Activated CD8-positive, alpha-beta memory T cell treated with anti-CD3 and anti-CD28 coated beads for 36 hours (primary cell): ENCODE data around the gene PLEKHB2. TPM values are rescaled to one million over a fixed set of nuclear protein-coding genes. Genes with fewer than 3 reads are reported as not detected.
"Not testable (repeated sequence)": the region's sequence is repeated elsewhere in the genome, so short reads cannot be mapped to it uniquely, and the experiment has no call there.

Source experiments
- CTCF ChIA-PET: fragments of 350-600 bp; sonication (Branson Sonifier 250); formaldehyde crosslinking; loops from one replicate; lab custom pipeline; 2021; ENCODE audit warnings: antibody characterized with exemption; lab: Charles Lee
- POLR2A ChIA-PET: fragments of 350-600 bp; sonication (Branson Sonifier 250); formaldehyde crosslinking; loops from one replicate; lab custom pipeline; 2021; ENCODE audit warnings: antibody characterized with exemption; lab: Charles Lee
- total RNA-seq, 2 experiments: library from RNA; stranded (reverse); gene quantifications; one replicate each; pipeline ENCODE4 v1.2.3, GENCODE V29; 2021

PLEKHB2 gene
- total RNA-seq, 2 experiments from 2014 or later: 50.7 to 52.7 TPM

DNA sequence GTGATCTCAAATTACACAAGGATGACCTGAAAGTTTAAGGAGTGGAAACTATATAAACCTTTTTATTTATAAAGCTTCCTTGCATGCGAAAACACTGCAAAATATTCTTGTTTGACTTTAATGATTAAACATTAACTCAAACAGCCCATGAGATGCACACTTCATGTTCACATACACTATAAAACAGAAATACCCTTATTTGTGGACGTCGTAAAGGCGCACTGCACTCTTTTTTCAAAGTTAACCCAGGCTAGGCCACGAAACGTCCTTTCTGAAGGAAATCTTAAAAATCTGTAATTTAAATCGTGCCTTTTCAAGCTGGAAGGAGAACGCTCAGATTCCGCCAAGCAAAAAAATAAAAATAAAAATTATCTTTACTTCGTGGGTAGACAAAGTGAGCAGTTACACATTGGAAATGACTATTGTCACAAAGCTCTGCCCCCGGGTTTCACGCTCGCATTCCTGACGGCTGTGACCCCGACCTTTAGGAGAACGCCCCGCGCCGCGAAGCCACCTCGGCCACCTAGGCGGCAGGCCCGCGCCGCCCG is 12.6 kb upstream of the PLEKHB2 start:
- ChIA-PET CTCF (interaction anchor here (1.6 to 2.5 kb wide), 2 partner anchors 12 to 62 kb away, joined by 8 to 11 read pairs; partner anchors contain the start of gene PLEKHB2), POLR2A (interaction anchor here (0.7 to 2.5 kb wide), 2 partner anchors 13 to 51 kb away, joined by 3 to 15 read pairs; partner anchors contain the start of gene PLEKHB2)

DNA sequence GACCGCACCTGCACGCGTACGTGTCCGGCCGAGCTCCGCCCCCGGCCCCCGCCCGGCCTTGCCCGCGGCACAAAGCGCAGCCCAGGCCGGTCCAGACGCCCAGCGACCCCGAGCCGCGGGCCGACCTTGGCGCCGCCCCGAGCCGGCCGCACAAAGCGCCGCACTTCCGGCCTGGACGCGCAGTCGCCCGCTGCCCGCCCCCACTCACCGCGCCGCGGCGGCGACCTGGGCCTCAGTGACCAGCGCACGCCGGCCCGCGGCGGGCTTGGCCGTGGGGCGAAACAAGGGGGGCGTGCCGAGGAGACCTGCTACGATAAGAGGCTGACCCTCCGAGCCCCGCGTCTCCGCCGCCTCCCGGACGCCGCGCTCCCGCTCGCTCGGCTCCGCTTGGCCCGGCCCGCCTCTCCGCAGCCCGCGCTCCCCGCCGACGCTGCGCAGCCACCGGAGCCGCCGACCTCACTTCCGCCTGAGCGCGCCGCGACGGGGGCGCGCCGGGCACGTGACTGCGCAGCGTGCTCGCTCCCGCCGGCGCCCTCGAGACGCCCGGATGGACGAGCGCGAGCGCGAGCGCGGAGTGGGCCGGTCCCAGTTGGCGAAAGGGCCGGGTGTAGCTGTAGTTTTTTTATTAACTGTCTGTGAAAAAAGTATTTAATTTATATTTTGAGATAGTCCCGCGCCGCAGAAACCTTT is 12.0 kb upstream of the PLEKHB2 start, which contains the start of gene FAM168B:
Gene FAM168B, minus strand, starts transcription at position 455 of the 690 bp plus-strand sequence. CDS start 10,814 bp downstream, outside the sequence.
- ChIA-PET POLR2A (interaction anchor here (0.6 to 2.5 kb wide), 7 partner anchors 10 to 590 kb away, joined by 3 to 15 read pairs (median 4); partner anchors contain the start of gene PLEKHB2), CTCF (interaction anchor here (1.6 to 2.5 kb wide), 2 partner anchors 11 to 61 kb away, joined by 8 to 11 read pairs; partner anchors contain the start of gene PLEKHB2)

DNA sequence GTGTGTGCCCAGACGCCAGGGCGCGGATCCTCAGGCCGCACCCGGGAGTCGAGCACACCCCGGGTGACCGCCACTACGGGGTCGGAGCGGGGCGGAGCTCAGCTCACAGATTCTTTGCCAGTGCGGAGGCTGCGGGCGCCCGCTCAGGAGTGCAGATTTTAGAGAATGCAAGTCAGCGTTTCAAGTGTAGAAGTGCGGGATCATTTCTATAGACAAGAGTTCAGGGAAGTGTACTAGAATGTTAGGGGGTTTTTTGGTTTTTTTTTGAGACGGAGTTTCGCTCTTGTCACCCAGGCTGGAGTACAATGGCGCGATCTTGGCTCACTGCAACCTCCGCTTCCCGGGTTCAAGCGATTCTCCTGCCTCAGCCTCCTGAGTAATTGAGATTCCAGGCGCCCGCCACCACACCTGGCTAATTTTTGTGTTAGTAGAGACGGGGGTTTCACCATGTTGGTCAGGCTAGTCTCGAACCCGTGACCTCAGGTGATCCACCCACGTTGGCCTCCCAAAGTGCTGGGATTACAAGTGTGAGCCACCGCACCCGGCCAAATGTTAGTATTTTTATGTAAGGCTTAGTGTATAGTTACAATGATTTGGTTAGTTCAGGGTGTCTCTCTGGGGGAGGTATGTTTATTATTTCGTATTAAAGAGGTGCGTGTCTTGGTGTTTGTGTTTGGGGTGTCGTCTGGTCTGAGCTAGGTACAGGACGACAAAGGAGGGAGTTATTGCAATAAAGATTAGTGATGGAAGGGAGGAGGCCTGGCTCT is 11.3 kb upstream of the PLEKHB2 start:
- ChIA-PET CTCF (interaction anchor here (1.6 to 2.5 kb wide), 2 partner anchors 11 to 61 kb away, joined by 8 to 11 read pairs; partner anchors contain the start of gene PLEKHB2), POLR2A (interaction anchor here (0.6 to 2.5 kb wide), 7 partner anchors 9 to 589 kb away, joined by 3 to 15 read pairs (median 4); partner anchors contain the start of gene PLEKHB2)

DNA sequence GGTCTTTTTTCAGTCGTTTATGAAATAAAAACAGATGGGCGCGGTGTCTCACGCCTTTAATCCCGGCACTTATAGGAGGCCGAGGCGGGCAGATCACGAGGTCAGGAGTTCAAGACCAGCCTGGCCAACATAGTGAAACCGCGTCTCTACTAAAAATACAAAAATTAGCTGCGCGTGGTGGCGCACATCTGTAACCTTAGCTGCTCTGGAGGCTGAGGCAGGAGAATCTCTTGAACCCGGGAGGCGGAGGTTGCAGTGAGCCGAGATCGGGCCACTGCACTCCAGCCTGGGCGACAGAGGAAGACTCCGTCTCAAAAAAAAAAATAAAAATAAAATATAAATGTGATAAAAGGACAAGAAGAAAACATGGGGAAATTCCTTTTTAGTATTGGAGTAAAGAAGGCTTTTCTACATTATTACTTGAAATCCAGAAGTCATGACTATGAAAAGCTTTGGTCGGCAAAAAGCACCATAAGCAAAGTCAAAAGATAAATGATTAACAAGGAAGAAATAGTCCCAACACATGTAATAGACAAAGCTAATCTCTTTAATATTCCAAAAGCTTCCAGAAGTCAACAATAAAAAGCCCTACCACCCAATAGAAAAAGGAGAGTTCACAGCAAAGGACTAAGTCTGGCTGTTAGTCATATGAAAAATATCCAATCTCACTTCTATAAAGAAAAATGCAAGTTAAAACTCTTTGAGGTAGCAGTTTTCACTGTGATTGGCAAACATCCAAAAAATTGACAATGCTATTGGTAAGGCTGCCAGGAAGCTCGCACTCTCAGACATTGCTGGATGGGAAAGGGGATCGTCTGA is 10.5 kb upstream of the PLEKHB2 start:
- POLR2A ChIA-PET: interaction anchor here (0.9 to 2.5 kb wide), 2 partner anchors 10 kb away, joined by 5 to 15 read pairs; partner anchors contain the start of gene PLEKHB2
- CTCF ChIA-PET: interaction anchor here (2.5 kb wide), 1 partner anchor 10 kb away, joined by 11 read pairs; the partner anchor contains the start of gene PLEKHB2

DNA sequence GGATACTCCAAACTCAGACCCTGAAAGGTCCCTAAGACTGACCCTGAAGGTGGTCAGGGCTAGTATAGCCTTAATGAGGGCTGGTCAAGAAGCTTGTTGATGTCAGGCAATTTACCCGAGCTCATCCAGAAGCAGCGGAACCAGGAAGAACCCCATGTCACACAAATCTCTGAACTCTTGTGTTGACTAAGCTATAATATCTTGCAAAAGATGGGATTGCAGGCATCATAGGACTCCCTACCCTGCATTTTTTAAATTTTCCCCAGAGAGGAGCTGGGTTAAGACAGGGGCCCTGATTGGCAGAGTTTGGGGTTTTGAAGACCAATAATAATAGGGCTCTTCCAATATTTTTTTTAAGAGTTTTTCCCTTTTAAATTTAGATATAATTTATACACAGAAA is 2.0 kb upstream of the PLEKHB2 start:
- ChIA-PET CTCF (no interaction called here), POLR2A (interaction anchor here (0.9 to 3.8 kb wide), 2 partner anchors 10 kb away, joined by 3 to 15 read pairs; partner anchors contain the start of gene FAM168B)

DNA sequence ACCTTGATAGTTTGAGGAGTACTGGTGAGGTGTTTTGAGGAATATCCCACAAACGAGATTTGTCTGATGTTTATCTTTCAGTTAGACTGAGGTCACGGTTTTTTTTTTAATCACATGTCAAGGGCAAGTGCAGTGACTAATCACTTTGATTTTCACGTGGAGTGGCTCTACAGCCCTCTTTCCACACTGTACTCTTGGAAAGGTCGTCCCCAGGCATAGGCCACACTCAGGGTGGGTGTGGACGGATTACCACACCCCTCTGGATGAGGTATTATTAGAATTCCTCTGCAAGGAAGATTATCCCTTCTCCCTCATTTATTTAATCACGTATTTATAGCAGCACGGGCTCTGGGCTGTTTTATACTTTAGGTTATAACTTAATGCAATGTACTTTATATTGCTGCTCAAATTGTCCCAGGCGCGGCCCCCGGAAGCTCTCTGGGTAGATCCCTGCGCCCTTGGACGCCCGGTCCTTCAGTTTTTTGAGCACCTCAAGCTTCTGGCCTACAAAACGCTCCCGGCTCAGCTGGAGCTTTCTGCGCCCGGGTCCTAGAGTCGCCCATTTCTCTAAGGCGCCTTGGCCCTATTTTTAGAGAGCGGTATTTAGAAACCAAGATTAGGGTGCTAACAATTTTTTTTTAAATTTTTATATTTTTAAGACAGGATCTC is 515 bp upstream of the PLEKHB2 start:
- ChIA-PET POLR2A (interaction anchor here (0.9 to 3.8 kb wide), 4 partner anchors 8 to 280 kb away, joined by 3 to 15 read pairs (median 4); partner anchors contain the start of gene FAM168B), CTCF (interaction anchor here (0.9 to 1.8 kb wide), 2 partner anchors 11 to 12 kb away, joined by 3 to 11 read pairs; partner anchors contain the start of gene FAM168B)

DNA sequence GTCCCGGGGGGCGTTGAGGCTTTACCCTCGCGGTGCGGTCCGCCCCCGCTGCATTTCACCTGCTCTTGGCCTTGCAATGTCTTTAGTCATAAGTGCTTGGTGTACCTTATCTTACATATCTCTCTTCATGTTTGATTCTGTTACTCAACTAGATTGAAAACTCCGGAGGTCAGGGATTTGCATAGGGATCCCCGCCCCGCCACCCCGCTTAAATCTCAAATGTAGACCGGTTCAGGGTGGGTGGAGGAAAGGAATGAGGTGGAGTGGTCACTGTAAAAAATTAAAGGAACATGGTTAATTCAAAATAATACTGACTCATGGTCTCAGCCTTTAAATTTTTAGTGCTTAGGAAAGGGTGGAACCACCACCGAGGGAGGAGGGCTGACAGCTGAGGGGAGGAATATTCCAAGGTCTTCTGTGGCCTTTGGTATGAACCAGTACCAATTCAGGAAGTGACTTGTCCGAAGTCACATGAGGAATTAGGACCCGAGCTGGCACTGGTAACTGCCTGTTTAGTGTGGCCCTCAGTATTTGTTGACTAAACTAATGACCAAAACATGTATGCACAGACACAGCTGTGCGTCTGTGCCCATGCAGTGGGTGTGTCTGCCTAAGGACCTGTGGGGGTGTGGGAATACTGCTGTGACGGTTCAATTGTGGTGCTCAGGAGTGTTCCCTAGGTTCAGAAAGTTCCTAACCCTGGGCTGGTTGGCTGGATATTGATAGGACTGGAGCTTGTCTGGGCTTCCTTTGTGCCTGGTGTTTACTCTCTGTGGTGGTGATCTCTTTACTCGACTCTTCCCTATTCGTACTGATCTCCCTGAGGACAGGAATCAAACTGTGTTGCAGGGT is 1.0 kb downstream of the PLEKHB2 start:
- POLR2A ChIA-PET: interaction anchor here (3.8 kb wide), 1 partner anchor 13 kb away, joined by 15 read pairs; the partner anchor contains the start of gene FAM168B

DNA sequence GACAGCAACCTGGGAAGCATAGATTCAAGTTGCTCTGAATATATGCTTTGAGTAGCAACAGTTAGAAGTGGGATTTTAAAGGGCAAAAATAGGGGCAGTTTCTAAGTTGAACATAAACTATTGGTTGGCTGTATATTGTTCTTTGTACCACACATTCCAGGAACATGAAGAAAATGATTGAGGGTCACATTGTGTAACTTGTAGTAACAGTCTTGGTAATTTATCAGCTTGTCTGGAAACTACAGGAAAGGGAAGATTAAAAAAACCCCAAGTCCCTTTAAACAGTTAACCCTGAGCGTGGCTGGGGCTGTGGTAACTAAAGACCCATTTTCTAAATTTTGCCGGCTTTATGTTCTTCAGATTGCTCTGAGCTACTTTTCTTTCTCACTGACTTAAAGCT is 7.4 kb downstream of the PLEKHB2 start:
- ChIA-PET POLR2A (no interaction called here), CTCF (no interaction called here)

More for the DNA sequence above, 1.0 kb downstream of the PLEKHB2 start:
- CTCF ChIA-PET: interaction anchor here (1.1 kb wide), 1 partner anchor 12 kb away, joined by 3 read pairs; no protein-coding TSS in a partner anchor

DNA sequence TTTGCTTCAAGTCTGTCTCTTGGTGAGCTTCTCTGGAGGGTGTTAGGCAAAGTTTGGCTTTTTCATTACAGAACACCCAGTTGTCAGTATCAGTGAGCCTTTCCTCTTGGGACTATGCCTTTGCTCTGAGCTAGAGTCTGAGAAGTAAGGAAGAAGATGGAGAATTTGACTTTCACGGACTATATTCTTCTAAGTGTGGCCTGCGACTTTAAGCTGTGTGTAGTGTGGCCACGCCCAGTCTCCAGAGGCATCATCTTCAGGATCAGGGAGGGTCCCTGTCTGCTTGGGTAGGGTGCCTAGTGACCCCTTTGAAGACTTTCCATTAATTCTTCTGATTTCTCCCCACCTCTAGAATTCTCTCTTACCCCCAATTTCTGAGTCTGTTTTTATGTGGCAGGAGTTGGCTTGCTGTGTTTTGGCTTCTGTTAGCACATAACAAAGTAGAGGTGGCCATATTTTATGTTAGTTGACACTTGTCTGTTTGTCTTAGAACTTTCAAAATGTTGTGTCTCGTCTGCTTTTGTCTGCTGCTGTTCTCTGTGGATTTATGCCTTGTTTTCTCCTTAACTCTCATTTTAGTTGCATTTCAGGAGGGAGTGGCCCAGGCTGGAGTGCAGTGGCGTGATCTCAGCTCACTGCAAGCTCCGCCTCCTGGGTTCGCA is 8.6 kb downstream of the PLEKHB2 start:
- CTCF ChIA-PET: no interaction called here
- POLR2A ChIA-PET: no interaction called here

DNA sequence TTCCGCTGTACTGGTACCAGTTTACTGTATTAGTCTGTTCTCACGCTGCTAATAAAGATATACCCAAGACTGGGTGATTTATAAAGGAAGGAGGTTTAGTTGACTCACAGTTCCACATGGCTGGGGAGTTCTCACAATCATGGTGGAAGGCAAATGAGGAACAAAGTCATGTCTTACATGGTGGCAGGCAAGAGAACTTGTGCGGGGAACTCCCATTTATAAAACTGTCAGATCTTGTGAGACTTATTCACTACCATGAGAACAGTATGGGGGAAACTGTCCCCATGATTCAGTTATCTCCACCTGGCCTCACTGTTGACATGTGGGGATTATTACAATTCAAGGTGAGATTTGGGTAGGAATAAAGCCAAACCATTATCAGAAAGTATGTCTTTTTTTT is 9.8 kb downstream of the PLEKHB2 start:
- CTCF ChIA-PET, POLR2A ChIA-PET: not testable (repeated sequence)

DNA sequence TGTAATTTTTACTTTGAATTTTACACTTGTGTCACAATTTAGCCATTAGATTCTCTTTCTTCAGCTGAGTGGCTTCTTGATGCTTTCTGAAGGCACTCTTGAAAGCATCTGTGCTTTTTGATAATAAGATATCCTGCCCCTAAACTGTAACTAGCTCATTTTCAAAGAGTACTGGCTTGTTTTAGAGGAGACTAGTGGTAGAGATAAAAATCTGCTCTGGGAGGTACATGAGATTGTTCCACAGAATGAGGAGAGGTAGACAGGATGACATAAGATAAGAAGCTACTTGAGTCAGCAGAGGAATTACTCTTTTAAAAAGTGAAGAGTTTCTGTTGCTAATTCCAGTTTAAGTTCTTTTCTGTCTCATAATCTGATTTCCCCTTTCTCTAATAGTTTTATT is 10.6 kb downstream of the PLEKHB2 start:
- CTCF ChIA-PET: interaction anchor here (1.1 kb wide), 1 partner anchor 11 kb away, joined by 3 read pairs; no protein-coding TSS in a partner anchor
- POLR2A ChIA-PET: no interaction called here

DNA sequence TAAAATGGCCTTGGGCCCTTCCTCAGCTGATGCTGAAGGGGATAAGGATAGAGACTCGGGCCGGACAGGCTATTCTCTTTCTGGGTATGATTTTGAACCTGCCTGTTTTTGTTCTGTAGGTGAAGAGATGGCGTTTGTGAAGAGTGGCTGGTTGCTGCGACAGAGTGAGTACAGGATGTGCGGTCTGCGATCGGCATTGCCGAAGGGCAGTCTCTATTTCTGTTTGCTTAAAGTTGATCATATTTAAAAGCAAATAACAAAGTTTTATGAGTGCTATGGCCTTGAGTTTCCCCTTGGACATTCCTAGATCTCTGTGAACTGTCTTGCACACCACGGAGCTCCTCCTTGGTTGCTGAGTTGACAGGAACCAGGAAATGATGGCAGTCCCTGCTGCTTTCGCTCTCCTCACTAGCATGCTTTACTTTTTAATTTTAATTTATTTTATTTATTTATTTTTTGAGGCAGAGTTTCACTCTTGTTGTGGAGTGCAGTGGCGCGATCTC is 15.7 kb downstream of the PLEKHB2 start:
- ChIA-PET POLR2A (no interaction called here), CTCF (no interaction called here)

DNA sequence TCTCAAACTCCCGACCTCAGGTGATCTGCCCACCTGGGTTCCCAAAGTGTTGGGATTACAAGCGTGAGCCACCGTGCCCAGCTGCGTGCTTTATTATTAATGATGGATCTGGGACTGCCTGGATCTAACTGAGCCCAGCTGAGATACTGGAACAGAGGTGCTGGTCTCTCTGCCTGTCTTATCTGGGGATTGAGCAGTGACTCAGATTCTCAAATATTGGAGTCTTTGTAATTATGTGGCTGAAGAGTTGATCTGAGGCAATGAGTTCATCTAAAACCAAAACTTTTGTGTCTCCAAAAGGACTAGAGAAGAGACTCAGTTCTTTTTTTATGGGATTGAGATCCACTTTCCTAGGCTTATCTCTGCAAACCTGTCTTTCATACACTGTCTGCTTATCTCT is 16.3 kb downstream of the PLEKHB2 start:
- CTCF ChIA-PET: no interaction called here
- POLR2A ChIA-PET: no interaction called here

DNA sequence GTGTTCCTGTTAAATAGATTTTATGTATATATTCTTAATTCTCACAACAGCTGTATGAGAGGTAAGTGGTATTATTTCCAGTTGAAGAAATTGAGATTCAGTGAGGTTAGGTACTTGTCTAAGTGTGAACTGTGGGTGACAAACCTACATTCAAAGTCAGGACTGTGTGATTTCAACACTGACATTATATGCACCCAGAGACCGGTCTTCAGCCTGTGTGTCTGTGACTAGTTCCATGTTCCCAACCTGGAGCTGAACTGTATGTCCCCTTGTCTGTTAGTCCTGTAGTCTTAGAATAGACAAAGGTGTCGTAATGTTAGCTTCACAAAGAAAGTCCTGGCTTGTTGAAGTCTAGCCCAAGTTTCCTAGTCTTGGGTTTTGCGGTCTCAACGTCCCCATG is 17.4 kb downstream of the PLEKHB2 start:
- ChIA-PET POLR2A (no interaction called here), CTCF (no interaction called here)

DNA sequence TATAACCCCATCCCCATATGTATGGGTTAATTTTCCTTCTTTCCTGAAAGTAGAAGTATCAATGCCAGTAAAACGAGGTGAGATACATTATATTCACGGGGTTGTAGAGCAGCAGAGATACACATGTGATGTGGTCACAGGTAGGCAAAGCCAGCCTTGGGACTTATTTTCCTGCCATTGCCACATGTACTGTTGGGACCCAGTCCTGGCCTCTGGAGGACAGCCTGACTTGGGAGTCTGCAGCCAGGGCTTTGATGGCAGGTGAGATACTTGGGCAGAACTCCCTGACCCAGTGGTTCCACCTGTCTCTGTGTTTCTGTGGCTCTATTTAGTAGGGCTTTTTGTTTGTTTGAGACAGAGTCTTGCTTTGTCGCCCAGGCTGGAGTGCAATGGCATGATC is 18.1 kb downstream of the PLEKHB2 start:
- ChIA-PET CTCF (no interaction called here), POLR2A (no interaction called here)

DNA sequence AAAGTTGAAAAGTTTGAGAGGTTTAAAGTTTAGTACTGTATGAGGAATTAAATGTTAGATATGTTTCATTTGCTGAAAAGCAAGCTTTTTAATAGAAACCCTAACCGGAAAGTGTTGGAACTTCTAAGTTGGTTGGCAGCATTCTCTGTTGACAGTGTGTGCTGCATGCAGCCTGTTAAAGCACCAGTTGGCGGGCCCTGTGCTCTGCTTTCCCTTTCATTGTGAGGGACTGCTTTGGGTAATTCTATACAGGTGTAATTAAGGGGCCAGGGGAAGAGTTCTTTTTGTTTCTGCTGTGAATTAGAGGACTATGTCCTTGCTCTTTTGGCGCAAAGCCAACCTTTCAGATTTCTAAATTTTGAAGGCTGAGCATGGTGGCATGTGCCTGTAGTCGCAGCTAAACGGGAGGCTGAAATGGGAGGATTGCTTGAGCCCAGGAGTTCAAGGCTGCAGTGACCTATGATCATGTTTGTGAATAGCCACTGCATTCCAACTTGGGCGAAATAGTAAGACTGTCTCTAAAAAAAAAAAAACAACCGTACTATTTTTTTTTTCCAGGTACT is 20.1 kb downstream of the PLEKHB2 start:
- CTCF ChIA-PET: no interaction called here
- POLR2A ChIA-PET: interaction anchor here (0.7 kb wide), 1 partner anchor 14 kb away, joined by 3 read pairs; no protein-coding TSS in a partner anchor
